ENCODE measurements around the gene EPS15. TPM values are rescaled to one million over a fixed set of nuclear protein-coding genes. Genes with fewer than 3 reads are reported as not detected.

EPS15 gene
- total RNA-seq = 120 TPM

GRCh38 chr1:51519048-51519864 lies at the start of gene EPS15:
Gene EPS15, minus strand, starts transcription at chr1:51519266. Its CDS starts 35 bp downstream, at chr1:51519231.

DNA sequence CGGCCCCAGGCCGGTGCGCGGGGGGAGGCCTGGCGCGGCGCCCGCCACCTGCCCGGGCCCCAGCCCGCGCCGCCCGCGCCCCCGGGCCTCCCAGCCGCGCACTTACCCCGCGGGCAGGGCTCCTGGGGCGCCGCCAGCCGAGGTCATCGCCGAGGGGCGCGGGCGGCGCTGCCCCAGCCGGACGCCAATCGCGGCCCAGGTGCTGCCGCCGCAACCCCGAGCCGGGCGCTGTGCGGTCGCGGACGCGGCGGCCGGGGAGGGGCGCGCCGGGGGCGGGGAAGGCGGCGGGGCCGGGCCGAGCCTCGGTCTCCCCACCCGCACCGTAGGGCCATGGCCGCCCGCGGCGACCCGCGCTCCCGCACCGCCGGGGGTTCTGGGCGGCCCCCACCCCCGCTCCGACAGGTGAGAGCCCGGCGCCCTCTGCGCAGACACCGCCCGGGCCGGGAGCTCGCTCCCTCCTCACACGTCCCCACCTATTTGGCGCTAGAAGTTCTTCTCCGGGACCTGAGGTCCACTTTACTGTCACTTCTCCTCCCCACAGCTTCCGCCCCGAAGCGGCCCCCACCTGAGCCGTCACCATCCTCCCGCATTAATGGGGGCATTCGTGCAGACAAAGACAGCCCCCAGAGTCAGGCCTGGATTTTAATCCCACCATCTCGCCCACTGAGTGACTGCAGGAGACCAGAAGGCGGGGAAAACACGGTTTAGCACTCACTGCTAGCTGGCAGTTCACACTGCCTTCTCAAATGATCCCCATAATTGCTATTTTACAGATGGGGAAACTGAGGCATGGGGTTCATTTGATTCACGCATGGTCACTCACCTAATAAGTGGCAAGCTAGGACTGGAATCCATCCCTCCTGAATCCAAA lies 188.5 kb downstream of the EPS15 start, which contains the start of gene TTC39A:
Gene TTC39A (minus strand): TSS at position 232 of the 871 bp plus-strand sequence. CDS start 85 bp downstream, at position 147.

Other genes starting within 250 kb of the EPS15 start
- gene TTC39A, start 188.7 kb downstream of the EPS15 start, total RNA-seq = 5.2 TPM
- gene OSBPL9, start 97.8 kb upstream of the EPS15 start, total RNA-seq = 97.6 TPM